ENCODE measurements around the gene HAUS7.

Gene HAUS7

DNA sequence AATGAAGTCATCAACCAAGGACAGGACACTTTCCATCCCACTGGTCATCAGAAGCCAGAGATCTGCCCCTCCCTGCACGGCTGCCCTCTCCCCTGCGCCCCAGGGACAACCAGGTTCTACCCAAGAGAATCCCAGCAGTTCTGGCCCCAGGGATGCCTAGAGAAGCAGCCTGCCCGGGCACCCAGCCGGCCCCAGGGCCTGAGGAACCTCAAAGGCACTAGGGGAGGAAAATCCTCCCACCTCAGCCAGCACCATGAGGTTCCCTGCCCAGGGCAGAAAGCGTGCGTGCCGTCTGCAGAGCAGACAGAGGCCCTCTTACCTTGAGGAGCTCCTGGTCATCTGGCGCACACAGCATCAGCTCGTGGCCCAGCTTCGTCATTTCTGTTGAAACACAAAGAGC lies 8.1 kb downstream of the HAUS7 start:
- Histone ChIP-seq H3K9me3 (ENCODE audit: control insufficient read depth in 5 of 5, low read length in 5 of 5) (peaks cover 0 to 7% (median 0%) of the 10 kb centered on the region in 5 donors), H3K27ac (ENCODE audit: low read depth, low read length) (no peak overlapping the region), H3K36me3 (ENCODE audit: control insufficient read depth in 5 of 5, insufficient read depth in 5 of 5, low read length in 5 of 5) (peaks cover 0 to 36% (median 8%) of the 10 kb centered on the region in 5 donors), H3K4me3 (ENCODE audit: low read depth in 1 of 5, low read length in 5 of 5) (no peak overlapping the region), H3K27me3 (ENCODE audit: control insufficient read depth in 5 of 5, insufficient read depth in 4 of 5, low read length in 5 of 5) (peaks cover 0 to 14% (median 7%) of the 10 kb centered on the region in 5 donors), H3K9ac (ENCODE audit: low read length in 5 of 5) (no peak overlapping the region), H3K4me1 (ENCODE audit: control insufficient read depth in 5 of 5, insufficient read depth in 5 of 5, low read length in 5 of 5) (peaks cover 0 to 16% (median 4%) of the 10 kb centered on the region in 5 donors)

DNA sequence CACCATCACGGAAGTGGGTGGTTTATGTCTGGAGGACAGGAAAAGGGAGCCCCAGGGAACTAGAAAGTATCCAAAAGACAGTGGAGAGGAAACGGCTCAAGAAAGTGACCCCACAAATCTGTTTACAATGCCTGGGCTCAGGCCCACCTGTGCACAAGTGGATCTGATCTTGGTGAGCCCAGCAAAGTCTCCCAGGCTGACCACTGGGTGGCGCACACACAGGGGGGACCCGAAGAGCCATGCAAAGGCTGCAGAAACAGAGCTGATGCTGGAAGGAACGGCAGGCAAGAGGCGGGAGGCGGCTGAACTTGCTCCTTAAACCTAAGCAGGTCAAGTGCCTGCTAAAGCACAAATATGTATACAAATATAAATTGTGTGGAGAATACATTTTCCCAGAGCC lies 9.6 kb downstream of the HAUS7 start:
- Histone ChIP-seq H3K27me3 (ENCODE audit: control insufficient read depth in 5 of 5, insufficient read depth in 4 of 5, low read length in 5 of 5) (peaks cover 7 to 19% (median 15%) of the 10 kb centered on the region in 5 donors), H3K4me1 (ENCODE audit: control insufficient read depth in 5 of 5, insufficient read depth in 5 of 5, low read length in 5 of 5) (peaks cover 0 to 13% (median 4%) of the 10 kb centered on the region in 5 donors), H3K36me3 (ENCODE audit: control insufficient read depth in 5 of 5, insufficient read depth in 5 of 5, low read length in 5 of 5) (peaks cover 0 to 44% (median 13%) of the 10 kb centered on the region in 5 donors), H3K9ac (ENCODE audit: low read length in 5 of 5) (no peak overlapping the region), H3K27ac (ENCODE audit: low read depth, low read length) (no peak overlapping the region), H3K4me3 (ENCODE audit: low read depth in 1 of 5, low read length in 5 of 5) (no peak overlapping the region), H3K9me3 (ENCODE audit: control insufficient read depth in 5 of 5, low read length in 5 of 5) (peaks cover 0 to 7% (median 0%) of the 10 kb centered on the region in 5 donors)

DNA sequence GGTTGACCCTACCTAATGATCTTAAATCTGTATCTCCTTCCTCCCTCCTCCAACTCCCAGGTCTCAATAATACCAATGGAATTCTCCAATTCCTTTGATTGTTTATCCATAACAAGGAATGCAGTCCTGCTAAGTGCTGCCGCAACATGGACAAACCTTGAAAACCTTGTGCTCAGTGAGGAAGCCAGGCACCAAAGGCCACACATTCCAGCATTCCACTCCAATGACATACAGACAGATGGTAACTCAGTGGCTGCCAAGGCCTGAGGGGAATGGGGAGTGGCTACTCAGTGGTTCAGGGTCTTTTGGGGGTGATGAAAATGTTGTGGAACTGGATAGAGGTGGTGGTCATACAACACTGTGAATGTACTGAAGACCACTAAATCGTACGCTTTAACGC lies 10.4 kb downstream of the HAUS7 start:
- H3K36me3 ChIP-seq (ENCODE audit: control insufficient read depth in 5 of 5, insufficient read depth in 5 of 5, low read length in 5 of 5): peaks cover 0 to 46% (median 16%) of the 10 kb centered on the region in 5 donors
- H3K9me3 ChIP-seq (ENCODE audit: control insufficient read depth in 5 of 5, low read length in 5 of 5): peaks cover 0 to 7% (median 0%) of the 10 kb centered on the region in 5 donors
- H3K27ac ChIP-seq (ENCODE audit: low read depth, low read length): no peak overlapping the region

DNA sequence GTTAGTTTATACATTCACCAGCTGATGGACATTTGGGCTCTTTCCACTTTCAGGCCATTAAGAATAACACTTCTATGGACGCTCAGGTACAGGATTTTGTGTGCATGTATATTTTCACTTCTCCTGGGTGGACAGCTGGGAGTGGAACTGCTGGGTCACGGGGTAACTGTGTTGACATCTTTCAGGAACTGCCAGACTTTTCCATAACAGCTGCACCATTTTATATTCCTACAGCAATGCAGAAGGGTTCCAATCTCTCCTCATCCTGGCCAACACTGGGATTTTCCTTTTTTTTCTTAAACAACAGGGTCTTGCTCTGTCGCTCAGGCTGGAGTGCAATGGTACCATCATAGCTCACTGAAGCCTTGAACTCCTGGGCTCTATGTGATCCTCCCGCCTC lies 11.9 kb downstream of the HAUS7 start:
- peaks cover 7 to 15% (median 14%) of the 10 kb centered on the region in 5 donors for H3K27me3 ChIP-seq (ENCODE audit: control insufficient read depth in 5 of 5, insufficient read depth in 4 of 5, low read length in 5 of 5)
- H3K4me1 ChIP-seq (ENCODE audit: control insufficient read depth in 5 of 5, insufficient read depth in 5 of 5, low read length in 5 of 5): no peaks in the 10 kb centered on the region
- peaks cover 0 to 49% (median 15%) of the 10 kb centered on the region in 5 donors for H3K36me3 ChIP-seq (ENCODE audit: control insufficient read depth in 5 of 5, insufficient read depth in 5 of 5, low read length in 5 of 5)
- no peak overlapping the region for H3K9ac ChIP-seq (ENCODE audit: low read length in 5 of 5)
- peaks cover 0 to 7% (median 0%) of the 10 kb centered on the region in 5 donors for H3K9me3 ChIP-seq (ENCODE audit: control insufficient read depth in 5 of 5, low read length in 5 of 5)
- H3K27ac ChIP-seq (ENCODE audit: low read depth, low read length): no peak overlapping the region
- no peak overlapping the region for H3K4me3 ChIP-seq (ENCODE audit: low read depth in 1 of 5, low read length in 5 of 5)

More for the DNA sequence above, 10.4 kb downstream of the HAUS7 start:
- Histone ChIP-seq H3K9ac (ENCODE audit: low read length in 5 of 5) (no peak overlapping the region), H3K4me3 (ENCODE audit: low read depth in 1 of 5, low read length in 5 of 5) (no peak overlapping the region), H3K4me1 (ENCODE audit: control insufficient read depth in 5 of 5, insufficient read depth in 5 of 5, low read length in 5 of 5) (peaks cover 0 to 8% (median 0%) of the 10 kb centered on the region in 5 donors), H3K27me3 (ENCODE audit: control insufficient read depth in 5 of 5, insufficient read depth in 4 of 5, low read length in 5 of 5) (peaks cover 7 to 19% (median 15%) of the 10 kb centered on the region in 5 donors)

DNA sequence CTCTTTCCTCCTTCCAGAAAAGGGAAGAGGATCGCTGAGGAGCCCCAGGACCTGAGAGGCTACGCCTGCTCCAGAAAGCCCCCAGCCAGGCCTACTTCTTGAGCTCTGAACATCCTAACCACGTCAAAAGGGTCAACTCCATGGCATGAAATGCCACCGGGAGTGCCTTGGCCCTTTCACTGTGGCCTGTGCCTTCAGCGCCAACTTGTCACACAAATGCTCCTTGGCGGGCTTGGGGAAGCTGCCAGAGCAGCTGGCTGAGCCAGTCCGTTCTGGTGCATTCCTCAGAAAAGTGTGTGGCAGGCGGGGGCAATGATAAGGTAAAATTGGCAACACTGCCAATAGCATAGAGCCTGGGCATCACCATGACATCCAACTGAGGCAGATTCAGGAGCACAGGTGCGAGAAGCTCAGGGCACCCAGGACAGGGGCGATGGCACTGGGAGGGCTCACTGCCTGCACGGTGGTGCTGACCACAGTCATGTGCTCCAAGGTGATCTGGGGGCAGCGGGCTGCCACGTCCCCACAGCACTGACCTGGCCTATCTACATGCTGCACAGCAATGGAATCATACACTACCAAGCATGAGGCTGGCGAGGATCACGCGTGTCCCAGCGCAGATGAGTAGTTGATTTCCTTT lies 12.4 kb downstream of the HAUS7 start:
- peaks cover 7 to 15% (median 13%) of the 10 kb centered on the region in 5 donors for H3K27me3 ChIP-seq (ENCODE audit: control insufficient read depth in 5 of 5, insufficient read depth in 4 of 5, low read length in 5 of 5)
- H3K36me3 ChIP-seq (ENCODE audit: control insufficient read depth in 5 of 5, insufficient read depth in 5 of 5, low read length in 5 of 5): peaks cover 0 to 52% (median 15%) of the 10 kb centered on the region in 5 donors
- H3K9ac ChIP-seq (ENCODE audit: low read length in 5 of 5): no peak overlapping the region
- H3K4me1 ChIP-seq (ENCODE audit: control insufficient read depth in 5 of 5, insufficient read depth in 5 of 5, low read length in 5 of 5): no peaks in the 10 kb centered on the region
- no peak overlapping the region for H3K27ac ChIP-seq (ENCODE audit: low read depth, low read length)
- H3K9me3 ChIP-seq (ENCODE audit: control insufficient read depth in 5 of 5, low read length in 5 of 5): peaks cover 0 to 7% (median 0%) of the 10 kb centered on the region in 5 donors
- no peak overlapping the region for H3K4me3 ChIP-seq (ENCODE audit: low read depth in 1 of 5, low read length in 5 of 5)

DNA sequence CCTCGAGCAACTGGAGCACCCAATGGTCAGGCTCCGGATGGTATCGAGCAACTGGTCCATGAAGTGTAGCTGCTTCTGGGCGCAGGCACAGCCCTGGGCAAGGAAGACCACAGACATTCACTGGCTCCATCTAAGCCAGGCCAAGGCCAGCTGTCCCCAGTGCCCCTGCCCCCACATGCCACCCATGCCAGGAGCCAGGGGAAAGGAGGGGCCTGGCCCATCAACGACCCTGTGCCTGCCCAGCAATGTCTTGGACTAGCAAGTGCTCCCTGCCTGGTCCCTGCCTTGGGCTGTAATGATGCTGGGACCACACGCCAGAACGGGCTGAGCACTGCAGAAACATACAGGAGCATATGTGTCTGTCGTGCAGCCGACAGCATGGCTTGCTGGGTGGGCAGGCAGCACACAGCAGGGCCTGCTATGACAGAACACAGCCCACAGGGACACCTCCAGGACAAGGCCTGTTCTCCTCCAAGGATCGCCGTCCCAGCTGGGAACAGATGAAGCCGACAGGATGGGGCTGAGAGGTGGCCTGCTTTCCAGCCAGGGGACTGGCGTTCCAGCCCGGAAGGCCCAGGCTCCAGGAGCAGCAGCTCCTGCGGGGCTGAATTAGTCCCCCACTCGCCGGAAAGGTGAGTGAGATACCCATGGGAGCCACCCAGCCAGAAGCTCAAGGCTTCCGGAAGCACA lies 13.1 kb downstream of the HAUS7 start:
- Histone ChIP-seq H3K27ac (ENCODE audit: low read depth, low read length) (no peak overlapping the region), H3K36me3 (ENCODE audit: control insufficient read depth in 5 of 5, insufficient read depth in 5 of 5, low read length in 5 of 5) (peaks cover 0 to 49% (median 15%) of the 10 kb centered on the region in 5 donors), H3K4me3 (ENCODE audit: low read depth in 1 of 5, low read length in 5 of 5) (no peak overlapping the region), H3K9me3 (ENCODE audit: control insufficient read depth in 5 of 5, low read length in 5 of 5) (peaks cover 0 to 7% (median 0%) of the 10 kb centered on the region in 5 donors), H3K9ac (ENCODE audit: low read length in 5 of 5) (no peak overlapping the region), H3K4me1 (ENCODE audit: control insufficient read depth in 5 of 5, insufficient read depth in 5 of 5, low read length in 5 of 5) (no peaks in the 10 kb centered on the region), H3K27me3 (ENCODE audit: control insufficient read depth in 5 of 5, insufficient read depth in 4 of 5, low read length in 5 of 5) (peaks cover 7 to 15% (median 11%) of the 10 kb centered on the region in 5 donors)

DNA sequence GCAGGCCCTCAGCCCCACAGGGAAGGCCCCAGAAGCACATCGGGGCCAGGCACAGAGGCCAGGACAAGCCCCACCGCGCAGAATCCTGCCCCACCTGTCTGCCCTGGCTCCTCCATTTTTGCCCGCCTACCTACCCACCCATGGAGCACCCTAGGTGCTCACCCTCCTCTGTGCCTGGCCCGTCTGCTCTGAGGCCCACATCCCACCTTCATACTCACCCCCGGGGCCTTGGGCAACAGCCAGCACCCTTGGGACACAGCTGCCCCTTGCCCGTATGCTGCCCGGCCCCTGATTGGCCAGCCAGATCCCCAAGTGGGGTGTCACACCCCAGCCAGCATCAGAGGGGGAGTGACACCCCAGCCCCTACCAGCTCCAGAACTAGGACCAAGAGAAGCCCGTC lies 13.7 kb downstream of the HAUS7 start:
- H3K9me3 ChIP-seq (ENCODE audit: control insufficient read depth in 5 of 5, low read length in 5 of 5): peaks cover 0 to 7% (median 0%) of the 10 kb centered on the region in 5 donors
- peaks cover 7 to 15% (median 11%) of the 10 kb centered on the region in 5 donors for H3K27me3 ChIP-seq (ENCODE audit: control insufficient read depth in 5 of 5, insufficient read depth in 4 of 5, low read length in 5 of 5)
- H3K4me1 ChIP-seq (ENCODE audit: control insufficient read depth in 5 of 5, insufficient read depth in 5 of 5, low read length in 5 of 5): no peaks in the 10 kb centered on the region
- peaks cover 0 to 46% (median 17%) of the 10 kb centered on the region in 5 donors for H3K36me3 ChIP-seq (ENCODE audit: control insufficient read depth in 5 of 5, insufficient read depth in 5 of 5, low read length in 5 of 5)
- no peak overlapping the region for H3K27ac ChIP-seq (ENCODE audit: low read depth, low read length)
- H3K4me3 ChIP-seq (ENCODE audit: low read depth in 1 of 5, low read length in 5 of 5): no peak overlapping the region
- no peak overlapping the region for H3K9ac ChIP-seq (ENCODE audit: low read length in 5 of 5)

DNA sequence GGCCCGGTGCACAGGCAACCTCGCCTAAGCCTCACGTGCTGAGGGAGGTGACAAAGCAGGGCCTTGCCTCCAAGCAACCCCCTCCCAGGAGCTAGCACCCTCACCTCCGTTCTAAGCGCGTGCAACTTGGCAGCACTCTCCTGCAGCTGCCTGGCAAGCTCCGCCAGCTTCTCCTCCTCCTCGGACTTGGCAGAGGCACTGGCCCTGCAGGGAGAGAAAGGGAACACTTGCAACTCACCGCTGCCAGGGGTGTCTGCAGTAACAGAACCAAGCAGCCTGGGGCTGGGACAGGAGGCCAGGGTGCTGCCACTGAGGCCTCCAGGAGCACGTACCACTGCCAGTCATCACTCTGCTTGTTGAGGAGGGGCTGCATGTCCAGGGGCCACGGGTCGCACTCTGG lies 14.2 kb downstream of the HAUS7 start:
- Histone ChIP-seq H3K4me3 (ENCODE audit: low read depth in 1 of 5, low read length in 5 of 5) (no peak overlapping the region), H3K36me3 (ENCODE audit: control insufficient read depth in 5 of 5, insufficient read depth in 5 of 5, low read length in 5 of 5) (peaks cover 0 to 49% (median 21%) of the 10 kb centered on the region in 5 donors), H3K27me3 (ENCODE audit: control insufficient read depth in 5 of 5, insufficient read depth in 4 of 5, low read length in 5 of 5) (peaks cover 7 to 15% (median 11%) of the 10 kb centered on the region in 5 donors), H3K4me1 (ENCODE audit: control insufficient read depth in 5 of 5, insufficient read depth in 5 of 5, low read length in 5 of 5) (no peaks in the 10 kb centered on the region), H3K9ac (ENCODE audit: low read length in 5 of 5) (no peak overlapping the region), H3K9me3 (ENCODE audit: control insufficient read depth in 5 of 5, low read length in 5 of 5) (peaks cover 0 to 7% (median 0%) of the 10 kb centered on the region in 5 donors), H3K27ac (ENCODE audit: low read depth, low read length) (no peak overlapping the region)

DNA sequence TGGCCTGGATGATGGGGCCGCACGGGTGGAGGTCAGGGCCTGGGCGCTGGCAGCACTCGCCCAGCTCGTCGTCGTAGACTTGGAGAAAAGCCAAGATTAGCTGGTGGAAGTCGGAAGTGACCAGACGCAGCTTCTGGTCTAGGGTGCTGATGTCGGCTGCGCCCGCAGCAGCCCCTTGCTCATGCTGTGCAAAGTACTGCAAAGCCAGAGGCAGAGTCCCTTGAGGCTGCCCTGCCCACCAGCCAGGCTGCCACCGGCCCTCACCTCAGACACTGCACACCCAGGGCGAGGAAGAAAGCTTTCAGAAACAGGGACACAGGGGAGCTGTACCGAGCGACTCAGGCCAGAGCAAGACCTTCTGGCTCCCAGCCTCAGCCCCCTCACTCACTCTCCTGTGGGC lies 14.8 kb downstream of the HAUS7 start:
- peaks cover 6 to 15% (median 11%) of the 10 kb centered on the region in 5 donors for H3K27me3 ChIP-seq (ENCODE audit: control insufficient read depth in 5 of 5, insufficient read depth in 4 of 5, low read length in 5 of 5)
- no peak overlapping the region for H3K4me3 ChIP-seq (ENCODE audit: low read depth in 1 of 5, low read length in 5 of 5)
- no peaks in the 10 kb centered on the region for H3K4me1 ChIP-seq (ENCODE audit: control insufficient read depth in 5 of 5, insufficient read depth in 5 of 5, low read length in 5 of 5)
- peaks cover 0 to 55% (median 21%) of the 10 kb centered on the region in 5 donors for H3K36me3 ChIP-seq (ENCODE audit: control insufficient read depth in 5 of 5, insufficient read depth in 5 of 5, low read length in 5 of 5)
- no peak overlapping the region for H3K27ac ChIP-seq (ENCODE audit: low read depth, low read length)
- H3K9me3 ChIP-seq (ENCODE audit: control insufficient read depth in 5 of 5, low read length in 5 of 5): peaks cover 0 to under 1% (median 0%) of the 10 kb centered on the region in 5 donors
- H3K9ac ChIP-seq (ENCODE audit: low read length in 5 of 5): no peak overlapping the region
